ENCODE measurements around the gene CTNNA1. TPM values are rescaled to one million over a fixed set of nuclear protein-coding genes. Genes with fewer than 3 reads are reported as not detected.

Gene CTNNA1
- total RNA-seq, 1 donor from 2014 or later: 282 TPM

DNA sequence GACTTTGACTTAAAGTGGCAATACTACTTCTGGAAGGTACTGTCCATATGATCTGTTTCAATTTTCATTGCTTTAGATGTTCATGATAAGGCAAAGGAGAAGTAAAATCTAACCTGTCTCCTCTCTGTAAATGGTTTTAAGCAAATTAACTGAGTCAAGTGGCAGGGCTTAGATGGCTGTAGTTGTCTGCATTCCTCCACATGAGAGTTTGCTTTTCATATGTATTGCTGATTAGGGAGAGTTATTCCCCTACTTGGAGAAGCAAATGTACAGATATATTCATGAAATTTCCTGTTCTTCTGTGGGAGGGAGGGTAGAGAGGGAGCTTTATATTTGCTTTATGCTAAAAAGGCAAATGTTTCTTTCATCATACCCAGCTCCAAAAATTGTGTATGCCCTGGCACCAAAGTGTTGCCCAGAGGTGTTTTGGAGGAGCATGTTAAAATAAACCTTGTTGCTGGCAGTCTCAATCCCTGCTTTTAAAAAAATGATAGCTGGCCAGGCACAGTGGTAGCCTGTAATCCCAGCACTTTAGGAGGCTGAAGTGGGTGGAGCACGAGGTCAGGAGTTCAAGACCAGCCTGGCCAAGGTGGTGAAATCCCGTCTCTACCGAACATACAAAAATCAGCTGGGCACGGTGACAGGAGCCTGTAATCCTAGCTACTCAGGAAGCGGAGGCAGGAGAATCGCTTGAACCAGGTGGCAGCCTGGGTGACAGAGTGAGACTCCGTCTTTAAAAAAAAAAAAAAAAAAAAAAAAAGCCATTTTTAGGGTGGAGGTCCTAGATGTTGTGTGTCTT is 125.4 kb downstream of the CTNNA1 start:
- H3K27me3 Mint-ChIP-seq (ENCODE audit: low read depth): no peaks in the 10 kb centered on the region
- no peak overlapping the region for H3K4me3 Mint-ChIP-seq
- H3K27ac Mint-ChIP-seq (ENCODE audit: unreplicated experiment): no peak overlapping the region
- DNase-seq (ENCODE audit: low read depth, low spot score): no peak
- peaks cover 31% of the 10 kb centered on the region for H3K4me1 Mint-ChIP-seq
- TF ChIP-seq, protein P1, sequence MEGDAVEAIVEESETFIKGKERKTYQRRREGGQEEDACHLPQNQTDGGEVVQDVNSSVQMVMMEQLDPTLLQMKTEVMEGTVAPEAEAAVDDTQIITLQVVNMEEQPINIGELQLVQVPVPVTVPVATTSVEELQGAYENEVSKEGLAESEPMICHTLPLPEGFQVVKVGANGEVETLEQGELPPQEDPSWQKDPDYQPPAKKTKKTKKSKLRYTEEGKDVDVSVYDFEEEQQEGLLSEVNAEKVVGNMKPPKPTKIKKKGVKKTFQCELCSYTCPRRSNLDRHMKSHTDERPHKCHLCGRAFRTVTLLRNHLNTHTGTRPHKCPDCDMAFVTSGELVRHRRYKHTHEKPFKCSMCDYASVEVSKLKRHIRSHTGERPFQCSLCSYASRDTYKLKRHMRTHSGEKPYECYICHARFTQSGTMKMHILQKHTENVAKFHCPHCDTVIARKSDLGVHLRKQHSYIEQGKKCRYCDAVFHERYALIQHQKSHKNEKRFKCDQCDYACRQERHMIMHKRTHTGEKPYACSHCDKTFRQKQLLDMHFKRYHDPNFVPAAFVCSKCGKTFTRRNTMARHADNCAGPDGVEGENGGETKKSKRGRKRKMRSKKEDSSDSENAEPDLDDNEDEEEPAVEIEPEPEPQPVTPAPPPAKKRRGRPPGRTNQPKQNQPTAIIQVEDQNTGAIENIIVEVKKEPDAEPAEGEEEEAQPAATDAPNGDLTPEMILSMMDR (conservative IDR thresholded peaks at IDR 0.05): no peak
- no peaks in the 10 kb centered on the region for H3K9me3 Mint-ChIP-seq
- H3K36me3 Mint-ChIP-seq (ENCODE audit: low read depth): peaks cover 8% of the 10 kb centered on the region

DNA sequence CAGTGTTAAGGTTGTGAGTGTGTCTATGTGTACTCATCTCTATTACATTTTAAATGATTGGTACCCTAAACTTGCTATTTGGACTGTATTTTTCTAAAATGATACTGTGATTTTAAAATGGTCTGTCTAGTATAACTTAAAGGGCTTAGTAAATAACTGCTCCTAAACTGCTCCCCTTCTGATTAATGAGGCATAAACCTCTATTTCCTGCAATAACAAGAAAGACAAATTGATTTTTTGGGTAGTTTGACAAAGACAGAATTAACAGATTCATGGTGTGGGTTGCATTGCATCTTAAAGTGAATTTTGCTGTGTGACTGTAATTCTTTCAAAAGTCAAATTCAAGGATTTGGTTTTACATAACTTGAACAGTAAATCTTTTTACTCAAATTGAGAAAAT is 130.0 kb downstream of the CTNNA1 start:
- no peaks in the 10 kb centered on the region for H3K27me3 Mint-ChIP-seq (ENCODE audit: low read depth)
- H3K9me3 Mint-ChIP-seq: no peaks in the 10 kb centered on the region
- H3K4me3 Mint-ChIP-seq: no peak overlapping the region
- no peak for DNase-seq (ENCODE audit: low read depth, low spot score)
- TF ChIP-seq, protein P1 (conservative IDR thresholded peaks at IDR 0.05): no peak
- H3K27ac Mint-ChIP-seq (ENCODE audit: unreplicated experiment): no peak overlapping the region
- peaks cover 19% of the 10 kb centered on the region for H3K4me1 Mint-ChIP-seq
- H3K36me3 Mint-ChIP-seq (ENCODE audit: low read depth): peaks cover 19% of the 10 kb centered on the region

DNA sequence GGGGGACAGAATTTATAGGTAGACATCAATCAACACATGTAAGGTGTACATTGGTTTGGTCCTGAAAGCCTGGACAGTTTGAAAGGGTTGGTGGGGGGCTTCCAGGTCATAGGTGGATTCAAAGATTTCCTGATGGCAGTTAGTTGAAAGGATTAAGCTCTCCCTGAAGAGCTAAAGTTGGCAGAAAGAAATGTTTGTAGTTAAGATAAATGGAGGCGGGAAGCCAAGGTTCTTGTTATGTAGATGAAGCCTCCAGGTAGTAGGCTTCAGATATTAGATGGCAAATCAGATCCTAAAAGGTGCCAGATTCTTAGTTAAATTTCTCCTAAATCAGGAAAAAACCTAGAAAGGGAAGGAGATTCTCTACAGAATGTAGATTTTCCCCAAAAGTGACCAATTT is 130.9 kb downstream of the CTNNA1 start:
- peaks cover 19% of the 10 kb centered on the region for H3K4me1 Mint-ChIP-seq
- TF ChIP-seq, protein P1 (conservative IDR thresholded peaks at IDR 0.05): no peak
- no peak for DNase-seq (ENCODE audit: low read depth, low spot score)
- H3K9me3 Mint-ChIP-seq: no peaks in the 10 kb centered on the region
- H3K27me3 Mint-ChIP-seq (ENCODE audit: low read depth): no peaks in the 10 kb centered on the region
- no peak overlapping the region for H3K4me3 Mint-ChIP-seq
- H3K36me3 Mint-ChIP-seq (ENCODE audit: low read depth): peaks cover 24% of the 10 kb centered on the region
- H3K27ac Mint-ChIP-seq (ENCODE audit: unreplicated experiment): no peak overlapping the region

DNA sequence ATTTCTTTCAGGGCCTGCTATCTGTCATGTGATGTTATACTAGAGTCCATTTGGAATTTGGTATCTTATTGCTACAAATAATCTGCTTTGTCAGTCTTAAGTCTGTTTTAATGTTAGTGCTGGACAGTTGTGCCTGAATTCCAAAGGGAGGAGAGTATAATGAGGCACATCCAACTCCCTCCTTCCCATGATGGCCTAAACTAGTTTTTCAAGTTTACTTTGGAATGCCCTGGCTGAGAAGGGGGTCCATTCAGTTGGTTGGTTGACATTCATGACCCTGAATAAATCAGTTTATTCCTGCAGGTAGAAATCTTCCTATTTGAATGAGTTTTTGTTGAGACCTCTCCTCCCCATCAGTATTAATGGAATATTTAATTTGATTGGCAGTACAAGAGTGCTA is 131.3 kb downstream of the CTNNA1 start:
- H3K4me3 Mint-ChIP-seq: no peak overlapping the region
- no peaks in the 10 kb centered on the region for H3K27me3 Mint-ChIP-seq (ENCODE audit: low read depth)
- no peak for DNase-seq (ENCODE audit: low read depth, low spot score)
- H3K9me3 Mint-ChIP-seq: peaks cover under 1% of the 10 kb centered on the region
- H3K27ac Mint-ChIP-seq (ENCODE audit: unreplicated experiment): no peak overlapping the region
- TF ChIP-seq, protein P1 (conservative IDR thresholded peaks at IDR 0.05): no peak
- H3K4me1 Mint-ChIP-seq: peaks cover 19% of the 10 kb centered on the region
- H3K36me3 Mint-ChIP-seq (ENCODE audit: low read depth): peaks cover 29% of the 10 kb centered on the region

DNA sequence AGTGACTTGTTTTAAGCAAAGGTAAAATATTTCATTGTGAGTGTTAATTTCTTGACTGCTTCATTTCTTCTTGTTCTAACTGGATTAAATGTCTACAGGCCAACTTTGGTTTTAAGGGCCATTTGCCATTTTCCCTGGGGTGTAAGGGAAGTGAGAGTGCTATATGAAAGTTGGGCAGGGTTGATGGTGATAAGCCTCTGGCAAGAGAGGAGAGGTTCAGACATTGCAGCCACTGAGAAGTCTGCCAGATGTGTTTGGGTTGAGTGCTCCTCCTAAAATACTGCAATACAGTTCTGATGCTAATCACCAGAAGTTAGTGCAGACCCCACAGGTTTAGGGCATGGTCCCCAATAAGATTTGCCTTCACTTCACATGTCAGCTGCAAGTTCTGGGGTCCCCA is 136.8 kb downstream of the CTNNA1 start:
- DNase-seq (ENCODE audit: low read depth, low spot score): no peak
- H3K27me3 Mint-ChIP-seq (ENCODE audit: low read depth): no peaks in the 10 kb centered on the region
- peaks cover 6% of the 10 kb centered on the region for H3K4me1 Mint-ChIP-seq
- H3K4me3 Mint-ChIP-seq: no peak overlapping the region
- TF ChIP-seq, protein P1 (conservative IDR thresholded peaks at IDR 0.05): no peak
- no peak overlapping the region for H3K27ac Mint-ChIP-seq (ENCODE audit: unreplicated experiment)
- peaks cover 44% of the 10 kb centered on the region for H3K36me3 Mint-ChIP-seq (ENCODE audit: low read depth)
- H3K9me3 Mint-ChIP-seq: peaks cover 8% of the 10 kb centered on the region
